HepG2 (cell line): ENCODE results near the gene DAG1. TPM values are rescaled to one million over a fixed set of nuclear protein-coding genes. Genes with fewer than 3 reads are reported as not detected.

Experiments
- ATF5 ChIP-seq: sonication (generic); formaldehyde crosslinking; IDR thresholded peaks from 2 replicates; pipeline ENCODE4 v1.4.0; 2020; ENCODE audit warnings: mild to moderate bottlenecking, low read depth, missing genetic modification reagents
- ATF7-NPFF ChIP-seq: sonication (generic); formaldehyde crosslinking; IDR thresholded peaks from 2 replicates; pipeline ENCODE4 v1.8.1; 2023; ENCODE audit warnings: mild to moderate bottlenecking, low read depth, missing genetic modification reagents, moderate library complexity
- ATRX ChIP-seq: sonication (generic); formaldehyde crosslinking; IDR thresholded peaks from 2 replicates; pipeline ENCODE4 v1.4.0; 2020; ENCODE audit warnings: missing genetic modification reagents, borderline replicate concordance
- DDIT3 ChIP-seq: sonication (generic); formaldehyde crosslinking; IDR thresholded peaks from 2 replicates; pipeline ENCODE4 v1.4.0; 2020; ENCODE audit warnings: mild to moderate bottlenecking, missing genetic modification reagents
- ESRRA ChIP-seq: sonication (generic); formaldehyde crosslinking; IDR thresholded peaks from 2 replicates; pipeline ENCODE4 v1.5.1; 2020; ENCODE audit warnings: mild to moderate bottlenecking, low read depth, missing genetic modification reagents
- FLYWCH1 ChIP-seq: sonication (generic); formaldehyde crosslinking; IDR thresholded peaks from 2 replicates; pipeline ENCODE4 v1.8.1; 2023; ENCODE audit warnings: mild to moderate bottlenecking, missing genetic modification reagents
- NCOA1 ChIP-seq: sonication (generic); formaldehyde crosslinking; IDR thresholded peaks from 2 replicates; pipeline ENCODE4 v1.9.0; 2021; ENCODE audit warnings: missing genetic modification reagents
- NR2F2 ChIP-seq: IDR thresholded peaks from 2 replicates; pipeline ENCODE4 v1.6.1; 2012; ENCODE audit warnings: low read depth, inconsistent platforms, borderline replicate concordance
- PATZ1 ChIP-seq: sonication (generic); formaldehyde crosslinking; IDR thresholded peaks from 2 replicates; pipeline ENCODE4 v1.4.0; 2020; ENCODE audit warnings: missing genetic modification reagents
- PLRG1 ChIP-seq: fragments of 450-650 bp; conservative IDR thresholded peaks from 2 replicates; pipeline ENCODE4 v1.6.1; 2016
- SALL1 ChIP-seq: sonication (generic); formaldehyde crosslinking; IDR thresholded peaks from 2 replicates; pipeline ENCODE4 v1.8.0; 2022; ENCODE audit warnings: mild to moderate bottlenecking, missing genetic modification reagents
- SUZ12 ChIP-seq: fragments of 150-350 bp; IDR thresholded peaks from 2 replicates; pipeline ENCODE4 v1.6.1; 2014; ENCODE audit warnings: low read depth, low read length
- ZBTB20 ChIP-seq: sonication (generic); formaldehyde crosslinking; IDR thresholded peaks from 2 replicates; pipeline ENCODE4 v1.8.1; 2023; ENCODE audit warnings: missing genetic modification reagents, low read depth, mild to moderate bottlenecking, borderline replicate concordance
- ZFP41 ChIP-seq: sonication (generic); formaldehyde crosslinking; IDR thresholded peaks from 2 replicates; pipeline ENCODE4 v1.4.0; 2020; ENCODE audit warnings: mild to moderate bottlenecking, missing genetic modification reagents, borderline replicate concordance
- ZNF136 ChIP-seq: sonication (generic); formaldehyde crosslinking; IDR thresholded peaks from 2 replicates; pipeline ENCODE4 v1.8.1; 2022; ENCODE audit warnings: low read depth, mild to moderate bottlenecking, moderate library complexity, missing genetic modification reagents
- ZNF253 ChIP-seq: sonication (generic); formaldehyde crosslinking; IDR thresholded peaks from 2 replicates; pipeline ENCODE4 v1.8.0; 2022; ENCODE audit warnings: mild to moderate bottlenecking, missing genetic modification reagents, borderline replicate concordance
- ZNF318 ChIP-seq: sonication (generic); formaldehyde crosslinking; IDR thresholded peaks from 2 replicates; pipeline ENCODE4 v1.4.0; 2020; ENCODE audit warnings: mild to moderate bottlenecking, missing genetic modification reagents
- ZNF33B ChIP-seq: sonication (generic); formaldehyde crosslinking; IDR thresholded peaks from 2 replicates; pipeline ENCODE4 v1.5.1; 2020; ENCODE audit warnings: mild to moderate bottlenecking, missing genetic modification reagents
- ZNF775 ChIP-seq: sonication (generic); formaldehyde crosslinking; IDR thresholded peaks from 2 replicates; pipeline ENCODE4 v1.4.0; 2020; ENCODE audit warnings: missing genetic modification reagents, mild to moderate bottlenecking, moderate library complexity, borderline replicate concordance
- polyA plus RNA-seq, 8 experiments: library from polyadenylated mRNA; depleted of rRNA in 3 of 8; stranded (reverse) in 7 of 8; unstranded in 1 of 8; fragments of >200 nt; fragmentation: Illumina TruSeq in 4 of 8; extraction: Trizol in 4 of 8; gene quantifications; 2 replicates each; pipeline versions ENCODE4 v1.2.1 to v1.2.3, GENCODE V29; 2011 to 2016; ENCODE audit warnings: low read depth in 4 of 8, missing spikeins in 1 of 8, mixed read lengths in 1 of 8; ENCODE audit not compliant: insufficient read depth in 1 of 8
- total RNA-seq, 5 experiments: library from RNA; depleted of rRNA; stranded (reverse); fragments of >200 nt; fragmentation: Illumina TruSeq; extraction: Trizol; gene quantifications; 2 replicates each; pipeline ENCODE4 v1.2.3, GENCODE V29; 2016; ENCODE audit warnings: low read depth in 1 of 5

The DAG1 gene
- total and polyA plus RNA-seq, 2 of the 13 experiments (the other 11 are each of a cell fraction or from before 2014, with no cell fraction given), result 47.3 to 50.4 TPM

- TF ChIP-seq ZNF136 (CRISPR knock-in tag), result no peak
- TF ChIP-seq FLYWCH1 (CRISPR knock-in tag), result no peak
- no peak for TF ChIP-seq NCOA1 (CRISPR knock-in tag)
- no peak for TF ChIP-seq ZNF775 (CRISPR knock-in tag)
- no peak for TF ChIP-seq PATZ1
- no peak for TF ChIP-seq NR2F2
- TF ChIP-seq DDIT3 (CRISPR knock-in tag), result no peak
- no peak for TF ChIP-seq ATF5 (CRISPR knock-in tag)
- TF ChIP-seq ZNF318 (CRISPR knock-in tag), result no peak
- no peak for TF ChIP-seq SUZ12
- TF ChIP-seq ZBTB20 (CRISPR knock-in tag), result no peak
- no peak for TF ChIP-seq ZFP41 (CRISPR knock-in tag)
- TF ChIP-seq PLRG1, result no peak
- no peak for TF ChIP-seq ZNF253 (CRISPR knock-in tag)
- TF ChIP-seq SALL1 (CRISPR knock-in tag), result peak; percentile 69
- no peak for TF ChIP-seq ATF7-NPFF
- no peak for TF ChIP-seq ESRRA (CRISPR knock-in tag)
- no peak for TF ChIP-seq ATRX (CRISPR knock-in tag)
- no peak for TF ChIP-seq ZNF33B (CRISPR knock-in tag)
Observed at GRCh38 chr3:49500732-49501609, 30.9 kb downstream of the DAG1 start (continued).
